ENCODE data around the gene SFXN1.

DNA sequence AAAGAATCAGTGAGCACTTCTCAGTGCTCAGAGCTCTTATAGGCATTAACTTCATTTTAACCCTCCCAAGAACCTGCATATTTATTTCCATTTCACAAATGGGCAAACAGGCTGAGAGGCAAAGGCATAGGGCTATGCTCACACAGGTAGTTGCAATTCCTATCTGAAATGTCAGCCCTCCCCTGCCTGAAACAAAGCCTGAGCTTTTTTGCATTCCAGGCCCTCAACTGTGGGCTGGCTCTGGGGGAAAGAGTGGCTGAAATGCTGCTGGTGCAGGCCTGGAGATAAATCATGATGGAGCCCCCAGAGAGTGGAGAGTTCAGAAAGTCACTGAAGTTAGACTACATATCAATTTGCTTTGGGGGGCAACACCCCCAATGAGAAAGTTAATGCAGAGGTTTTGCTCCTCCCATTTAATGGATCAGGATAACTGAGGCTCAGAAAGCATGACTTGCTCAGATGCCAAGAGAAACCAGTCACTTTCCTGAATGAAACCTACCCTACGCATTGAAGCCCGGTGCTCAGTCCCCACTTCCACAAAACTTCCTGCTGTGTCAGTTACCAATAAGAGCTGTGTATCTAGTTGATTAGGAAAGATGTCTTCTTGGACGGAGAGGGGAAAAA, 40.0 kb upstream of the SFXN1 start:
- TF ChIP-seq NFE2L2 (IDR thresholded peaks at IDR 0.05; ENCODE audit: low read depth, low read length), result no peak
- no peak for TF ChIP-seq POLR2A (IDR thresholded peaks at IDR 0.05; ENCODE audit: low read depth, low read length)
- TF ChIP-seq, protein P1, sequence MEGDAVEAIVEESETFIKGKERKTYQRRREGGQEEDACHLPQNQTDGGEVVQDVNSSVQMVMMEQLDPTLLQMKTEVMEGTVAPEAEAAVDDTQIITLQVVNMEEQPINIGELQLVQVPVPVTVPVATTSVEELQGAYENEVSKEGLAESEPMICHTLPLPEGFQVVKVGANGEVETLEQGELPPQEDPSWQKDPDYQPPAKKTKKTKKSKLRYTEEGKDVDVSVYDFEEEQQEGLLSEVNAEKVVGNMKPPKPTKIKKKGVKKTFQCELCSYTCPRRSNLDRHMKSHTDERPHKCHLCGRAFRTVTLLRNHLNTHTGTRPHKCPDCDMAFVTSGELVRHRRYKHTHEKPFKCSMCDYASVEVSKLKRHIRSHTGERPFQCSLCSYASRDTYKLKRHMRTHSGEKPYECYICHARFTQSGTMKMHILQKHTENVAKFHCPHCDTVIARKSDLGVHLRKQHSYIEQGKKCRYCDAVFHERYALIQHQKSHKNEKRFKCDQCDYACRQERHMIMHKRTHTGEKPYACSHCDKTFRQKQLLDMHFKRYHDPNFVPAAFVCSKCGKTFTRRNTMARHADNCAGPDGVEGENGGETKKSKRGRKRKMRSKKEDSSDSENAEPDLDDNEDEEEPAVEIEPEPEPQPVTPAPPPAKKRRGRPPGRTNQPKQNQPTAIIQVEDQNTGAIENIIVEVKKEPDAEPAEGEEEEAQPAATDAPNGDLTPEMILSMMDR (conservative IDR thresholded peaks at IDR 0.05; ENCODE audit: low read depth, low read length), result no peak
- no peak for TF ChIP-seq BHLHE40 (IDR thresholded peaks at IDR 0.05; ENCODE audit: low read depth, low read length)
- TF ChIP-seq MXI1 (IDR thresholded peaks at IDR 0.05; ENCODE audit: borderline replicate concordance, low read depth, low read length), result no peak
- TF ChIP-seq RFX5 (IDR thresholded peaks at IDR 0.05; ENCODE audit: low read depth, low read length), result no peak
- no peak for TF ChIP-seq FOS (IDR thresholded peaks at IDR 0.05; ENCODE audit: low read depth, low read length)
- no peak for TF ChIP-seq RAD21 (IDR thresholded peaks at IDR 0.05; ENCODE audit: low read length)
- TF ChIP-seq, protein P2, sequence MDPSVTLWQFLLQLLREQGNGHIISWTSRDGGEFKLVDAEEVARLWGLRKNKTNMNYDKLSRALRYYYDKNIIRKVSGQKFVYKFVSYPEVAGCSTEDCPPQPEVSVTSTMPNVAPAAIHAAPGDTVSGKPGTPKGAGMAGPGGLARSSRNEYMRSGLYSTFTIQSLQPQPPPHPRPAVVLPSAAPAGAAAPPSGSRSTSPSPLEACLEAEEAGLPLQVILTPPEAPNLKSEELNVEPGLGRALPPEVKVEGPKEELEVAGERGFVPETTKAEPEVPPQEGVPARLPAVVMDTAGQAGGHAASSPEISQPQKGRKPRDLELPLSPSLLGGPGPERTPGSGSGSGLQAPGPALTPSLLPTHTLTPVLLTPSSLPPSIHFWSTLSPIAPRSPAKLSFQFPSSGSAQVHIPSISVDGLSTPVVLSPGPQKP (IDR thresholded peaks at IDR 0.05; ENCODE audit: borderline replicate concordance, low read depth, low read length), result no peak
